Brain microvascular endothelial cell (primary cell): Measurements from ENCODE around the gene LIME1.

Experiments
- DNase-seq: peaks from one replicate; pipeline ENCODE4 v3.0.0-alpha.2; 2020
- H3K27ac ChIP-seq: fragments of 250-450 bp; sonication (Bioruptor Pico); 2 replicates; pipeline ENCODE4 v1.5.1; 2020; ENCODE audit warnings: mild to moderate bottlenecking, moderate library complexity
- H3K27me3 ChIP-seq: fragments of 250-450 bp; sonication (Bioruptor Pico); replicated peaks from 2 replicates; pipeline ENCODE4 v1.5.1; 2020; ENCODE audit warnings: mild to moderate bottlenecking
- H3K36me3 ChIP-seq: fragments of 250-450 bp; sonication (Bioruptor Pico); replicated peaks from 2 replicates; pipeline ENCODE4 v1.5.1; 2020; ENCODE audit warnings: mild to moderate bottlenecking
- H3K4me3 ChIP-seq: 2 replicates; pipeline ENCODE4 v1.5.1; 2011; ENCODE audit warnings: low read depth, mild to moderate bottlenecking, control low read depth, low read length, moderate library complexity
- CTCF ChIP-seq: IDR thresholded peaks from 2 replicates; pipeline ENCODE4 v1.5.1; 2011; ENCODE audit warnings: low read depth, mild to moderate bottlenecking, moderate library complexity, low read length, control low read depth, inconsistent platforms; ENCODE audit errors: missing control alignments
- in situ Hi-C: cut with HindIII; loops from 2 replicates; pipeline ENCODE4 v1.10.0; 2017; ENCODE audit warnings: low sequenced_read_pairs, low pct_ligation_motif_present

Gene LIME1

GRCh38 chr20:63769891-63770474 lies 33.5 kb downstream of the LIME1 start:
- DNase-seq, result no peak
- H3K4me3 ChIP-seq, result no peak overlapping the region
- no peak overlapping the region for H3K27ac ChIP-seq
- H3K27me3 ChIP-seq, result no peaks in the 10 kb centered on the region
- TF ChIP-seq CTCF, result no peak
- in situ Hi-C loops, result no loop called here
- no peaks in the 10 kb centered on the region for H3K36me3 ChIP-seq

GRCh38 chr20:63771046-63771707 lies 34.7 kb downstream of the LIME1 start:
- no peak for TF ChIP-seq CTCF
- no peak overlapping the region for H3K27ac ChIP-seq
- in situ Hi-C loops, result no loop called here
- H3K4me3 ChIP-seq, result no peak overlapping the region
- DNase-seq, result no peak
- no peaks in the 10 kb centered on the region for H3K27me3 ChIP-seq
- no peaks in the 10 kb centered on the region for H3K36me3 ChIP-seq

GRCh38 chr20:63772781-63773518 lies 36.5 kb downstream of the LIME1 start:
- DNase-seq, result no peak
- in situ Hi-C loops, result no loop called here
- Histone ChIP-seq H3K36me3 (no peaks in the 10 kb centered on the region), H3K4me3 (no peak overlapping the region), H3K27me3 (no peaks in the 10 kb centered on the region), H3K27ac (no peak overlapping the region)
- TF ChIP-seq CTCF, result no peak

GRCh38 chr20:63773571-63774241 lies 37.2 kb downstream of the LIME1 start:
- in situ Hi-C loops, result no loop called here

GRCh38 chr20:63774306-63774705 lies 37.8 kb downstream of the LIME1 start:
- TF ChIP-seq CTCF, result no peak
- no peak overlapping the region for H3K27ac ChIP-seq
- H3K36me3 ChIP-seq, result no peaks in the 10 kb centered on the region
- in situ Hi-C loops, result no loop called here
- H3K4me3 ChIP-seq, result no peak overlapping the region
- H3K27me3 ChIP-seq, result no peaks in the 10 kb centered on the region
- no peak for DNase-seq

More at GRCh38 chr20:63773571-63774241, 37.2 kb downstream of the LIME1 start:
- no peaks in the 10 kb centered on the region for H3K27me3 ChIP-seq
- TF ChIP-seq CTCF, result no peak
- H3K27ac ChIP-seq, result no peak overlapping the region
- no peak for DNase-seq
- no peaks in the 10 kb centered on the region for H3K36me3 ChIP-seq
- no peak overlapping the region for H3K4me3 ChIP-seq
